ENCODE data around the gene CA9.
A peak's percentile ranks its signal among the peaks of the same experiment; 100 is the strongest.

CA9 gene

DNA sequence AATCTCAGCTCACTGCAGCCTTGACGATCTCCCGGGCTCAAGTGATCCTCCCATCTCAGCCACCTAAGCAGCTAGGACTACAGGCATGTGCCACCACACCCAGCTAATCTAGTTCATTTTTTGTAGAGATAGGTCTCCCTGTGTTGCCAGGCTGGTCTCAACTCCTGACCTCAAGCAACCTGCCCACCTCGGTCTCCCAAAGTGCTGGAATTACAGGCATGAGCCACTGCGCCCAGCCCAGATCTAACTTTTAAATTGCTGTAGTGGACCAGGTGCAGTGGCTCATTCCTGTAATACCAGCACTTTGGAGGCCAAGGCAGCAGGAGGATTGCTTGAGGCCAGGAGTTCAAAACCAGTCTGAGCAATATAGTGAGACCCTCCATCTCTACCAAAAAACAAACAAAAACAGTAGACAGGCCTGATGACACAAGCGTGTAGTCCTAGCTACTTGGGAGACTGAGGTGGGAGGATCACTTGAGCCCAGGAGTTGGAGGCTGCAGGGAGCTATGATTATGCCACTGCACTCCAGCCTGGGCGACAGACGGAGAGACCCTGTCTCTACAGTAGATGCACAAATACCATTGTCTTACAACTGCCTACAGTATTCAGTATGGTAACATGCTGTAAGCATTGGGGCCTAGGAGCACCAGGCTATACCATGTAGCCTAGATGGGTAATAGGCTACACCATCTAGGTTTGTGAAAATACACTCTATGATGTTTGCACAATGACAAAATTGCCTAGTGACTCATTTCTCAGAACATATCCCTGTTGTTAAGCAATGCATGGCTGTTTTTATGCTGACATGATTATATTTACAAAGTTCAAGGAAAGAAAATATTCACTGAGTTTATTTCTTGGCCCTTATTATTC is 21.5 kb upstream of the CA9 start:
- no peak for DNase-seq (ENCODE audit: low read depth)

DNA sequence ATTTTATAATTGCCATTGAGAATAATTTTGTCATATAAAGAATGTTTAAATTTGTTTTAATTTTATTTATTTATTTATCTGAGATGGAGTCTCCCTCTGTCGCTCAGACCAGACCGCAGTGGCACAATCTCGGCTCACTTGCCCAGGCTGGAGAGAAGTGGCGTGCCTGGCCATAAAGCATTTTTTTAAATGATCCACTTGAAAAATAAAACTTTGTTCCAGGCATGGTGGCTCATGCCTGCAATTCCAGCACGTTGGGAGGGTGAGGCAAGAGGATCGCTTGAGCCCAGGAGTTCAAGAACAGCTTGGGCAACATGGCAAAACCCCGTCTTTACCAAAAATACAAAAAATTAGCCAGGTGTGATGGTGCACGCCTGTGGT is 20.9 kb upstream of the CA9 start:
- no peak for DNase-seq (ENCODE audit: low read depth)

DNA sequence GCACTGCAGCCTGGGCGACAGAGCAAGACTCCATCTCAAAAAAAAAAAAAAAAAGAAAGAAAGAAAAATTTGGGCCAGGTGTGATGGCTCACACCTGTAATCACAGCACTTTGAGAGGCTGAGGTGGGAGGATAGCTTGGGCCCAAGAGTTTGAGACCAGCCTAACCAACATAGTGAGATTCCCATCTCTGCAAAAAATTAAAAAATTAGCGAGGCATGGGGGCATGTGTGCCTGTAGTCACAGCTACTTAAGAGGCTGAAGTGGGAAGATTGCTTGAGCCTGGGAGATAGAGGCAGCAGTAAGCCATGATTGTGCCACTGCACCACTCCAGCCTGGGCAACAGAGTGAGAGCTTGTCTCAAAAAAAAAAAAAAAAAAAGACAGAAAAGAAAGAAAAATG is 20.1 kb upstream of the CA9 start:
- DNase-seq (ENCODE audit: low read depth), result no peak

DNA sequence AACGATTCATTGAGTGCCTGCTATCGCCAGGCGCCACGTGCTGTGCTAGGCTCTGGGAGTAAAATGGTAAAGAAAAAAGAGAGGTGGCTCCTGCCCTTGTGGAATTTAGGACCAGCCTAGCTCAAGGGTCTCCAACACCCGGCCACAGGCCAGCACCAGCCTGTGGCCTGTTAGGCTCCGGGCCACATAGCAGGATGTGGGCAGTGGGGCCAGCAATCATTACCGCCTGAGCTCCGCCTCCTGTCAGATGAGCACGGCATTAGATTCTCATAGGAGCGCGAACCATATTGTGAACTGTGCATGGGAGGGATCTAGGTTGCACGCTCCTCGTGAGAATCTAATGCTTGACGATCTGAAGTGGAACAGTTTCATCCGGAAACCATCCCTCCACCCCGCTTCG is 17.4 kb upstream of the CA9 start:
- DNase-seq (ENCODE audit: low read depth), result no peak

DNA sequence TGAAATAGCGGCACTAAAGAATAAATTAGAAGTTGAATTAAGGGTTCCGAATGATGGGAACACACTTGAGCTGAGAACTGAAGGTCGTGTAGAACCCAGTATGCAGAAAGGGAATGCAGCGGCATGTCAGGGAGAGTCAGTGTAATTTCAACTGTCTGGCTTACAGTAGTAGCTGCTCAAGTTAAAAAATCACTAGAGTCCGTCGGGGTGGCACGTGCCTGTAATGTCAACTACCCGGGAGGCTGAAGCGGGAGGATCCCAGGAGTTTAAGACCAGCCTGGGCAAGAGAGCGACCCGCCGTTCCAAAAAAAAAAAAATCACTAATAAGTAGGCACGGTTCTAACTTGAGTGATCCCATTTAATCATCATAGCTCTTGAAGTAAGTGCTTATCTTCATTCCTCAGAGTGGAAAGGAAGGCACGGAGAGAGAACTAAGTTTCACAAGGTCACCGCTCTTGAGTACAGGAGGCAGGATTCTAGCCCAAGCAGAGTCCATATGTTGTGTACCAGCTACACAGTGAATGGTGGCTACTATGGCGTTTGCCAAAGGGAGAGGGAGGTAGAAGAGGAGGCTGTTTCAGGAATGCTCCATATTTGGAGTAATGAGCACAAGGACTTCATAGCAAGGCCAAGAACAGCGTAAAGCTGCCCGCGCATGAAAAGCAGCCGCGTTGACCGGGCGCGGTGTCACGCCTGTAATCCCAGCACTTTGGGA is 16.7 kb upstream of the CA9 start:
- DNase-seq (ENCODE audit: low read depth), result no peak

DNA sequence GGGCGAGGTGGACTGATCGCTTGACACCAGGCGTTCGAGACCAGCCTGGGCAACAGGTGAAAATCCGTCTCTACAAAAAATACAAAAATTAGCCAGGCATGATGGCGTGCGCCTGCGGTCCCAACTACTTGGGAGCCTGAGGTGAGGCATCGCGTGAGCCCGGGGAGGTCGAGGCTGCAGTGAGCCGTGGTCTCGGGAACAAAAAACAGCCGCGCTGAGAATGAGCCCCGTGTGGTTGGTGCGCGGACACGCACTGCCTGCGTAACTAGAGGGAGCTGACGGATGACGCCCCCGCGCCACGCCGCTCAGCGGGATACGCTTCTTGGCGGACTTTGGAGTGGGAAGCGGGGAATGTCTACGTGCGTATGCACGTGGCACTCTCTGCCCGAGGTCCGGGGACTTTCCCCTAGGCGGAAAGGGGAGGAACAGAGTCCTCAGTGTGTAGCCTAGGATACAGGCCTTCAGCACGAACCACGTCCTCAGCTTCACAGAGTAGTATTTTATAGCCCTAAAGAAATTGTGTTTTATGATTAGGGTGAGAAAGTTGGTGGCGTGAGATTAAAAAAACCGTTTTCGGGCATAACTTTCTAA is 16.1 kb upstream of the CA9 start, which contains the start of gene RMRP:
Gene RMRP, minus strand, starts transcription at position 474 of the 591 bp plus-strand sequence.
- DNase-seq (ENCODE audit: low read depth), result peak; percentile 78

DNA sequence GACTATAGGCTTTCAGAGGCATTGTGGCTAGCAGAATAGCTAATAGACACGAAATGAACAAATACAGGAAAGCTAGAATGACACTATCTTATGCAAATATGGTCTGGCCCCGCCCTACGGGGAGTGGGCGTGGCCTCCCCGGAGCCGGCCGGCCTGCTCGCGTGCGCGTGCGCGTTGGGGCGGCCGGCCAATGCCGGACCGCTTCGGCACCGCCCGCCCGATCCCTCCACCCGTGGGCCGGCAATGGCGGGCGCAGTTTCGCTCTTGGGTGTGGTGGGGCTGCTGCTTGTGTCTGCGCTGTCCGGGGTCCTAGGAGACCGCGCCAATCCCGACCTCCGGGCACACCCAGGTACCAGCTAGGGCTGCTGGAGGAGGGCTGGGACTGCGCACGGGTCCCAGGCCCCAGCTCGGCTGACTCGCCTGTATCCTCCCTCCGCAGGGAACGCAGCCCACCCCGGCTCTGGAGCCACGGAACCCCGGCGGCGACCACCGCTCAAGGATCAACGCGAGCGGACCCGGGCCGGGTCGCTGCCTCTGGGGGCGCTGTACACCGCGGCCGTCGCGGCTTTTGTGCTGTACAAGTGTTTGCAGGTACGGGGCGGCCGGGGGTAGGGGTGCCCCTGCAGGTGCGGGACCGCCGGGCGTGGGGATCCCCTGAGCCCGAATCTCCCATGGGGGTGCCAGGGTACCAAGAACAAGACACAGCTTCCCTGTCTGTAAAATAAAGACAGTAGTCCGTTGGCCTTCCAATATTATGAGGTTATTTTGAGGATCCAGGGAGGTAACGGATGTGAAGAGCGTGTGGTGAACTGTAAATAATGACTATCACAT is 15.4 kb upstream of the CA9 start, which contains the start of gene CCDC107:
Gene CCDC107, plus strand, starts transcription at position 156 of the 831 bp plus-strand sequence. Its CDS starts 88 bp downstream, at position 244.
- DNase-seq (ENCODE audit: low read depth), result peak; percentile 69

DNA sequence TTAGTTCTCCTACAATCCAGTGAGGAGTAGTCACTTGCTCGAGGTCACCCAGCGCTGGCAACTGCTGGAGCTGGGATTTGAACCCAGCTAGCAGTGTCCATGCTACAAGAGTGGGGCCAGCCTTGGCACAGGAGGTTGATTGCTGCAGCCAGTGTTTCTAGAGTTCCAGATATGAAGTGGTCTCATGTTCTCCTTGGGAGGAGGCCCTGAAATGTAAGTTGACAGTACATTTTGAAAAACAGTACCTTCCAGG is 14.8 kb upstream of the CA9 start:
- DNase-seq (ENCODE audit: low read depth), result no peak

DNA sequence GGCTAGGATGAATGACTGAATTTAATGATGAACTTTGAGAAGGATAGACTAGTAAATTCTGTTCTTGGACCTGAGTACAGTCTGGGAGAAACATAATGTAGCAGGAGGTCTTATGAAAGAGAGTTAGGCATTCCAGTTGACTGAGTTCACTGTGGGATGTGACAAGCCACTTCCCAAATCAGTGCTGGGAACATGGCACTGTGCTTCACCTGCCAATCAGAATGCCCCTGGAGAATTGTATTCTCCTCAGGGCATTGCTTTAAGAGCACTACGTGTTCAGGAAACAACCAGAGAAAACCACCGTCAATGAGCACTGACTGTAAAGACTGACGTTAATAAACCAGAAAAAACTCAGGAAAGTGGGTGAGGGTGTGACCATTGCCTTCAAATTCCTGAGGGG is 14.4 kb upstream of the CA9 start:
- no peak for DNase-seq (ENCODE audit: low read depth)

DNA sequence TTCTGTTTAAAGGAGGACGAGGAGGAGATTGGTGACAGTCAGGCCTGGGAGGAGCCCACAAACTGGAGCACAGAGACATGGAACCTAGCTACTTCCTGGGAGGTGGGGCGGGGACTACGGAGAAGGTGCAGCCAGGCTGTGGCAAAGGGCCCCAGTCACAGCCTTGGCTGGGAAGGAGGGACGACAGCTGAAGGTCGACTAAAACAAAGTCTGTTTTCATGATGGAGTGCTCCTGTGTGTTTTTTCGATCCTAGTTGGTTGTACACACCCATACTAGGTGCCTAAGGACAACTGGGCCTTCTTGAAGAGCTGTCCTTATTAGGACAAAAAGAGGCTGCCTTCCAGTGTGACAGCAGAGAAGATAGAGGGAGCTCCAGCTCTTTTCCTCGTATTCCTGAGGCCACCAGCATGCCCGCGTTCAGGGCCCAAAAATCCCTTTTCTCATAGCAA is 12.7 kb upstream of the CA9 start:
- no peak for DNase-seq (ENCODE audit: low read depth)

DNA sequence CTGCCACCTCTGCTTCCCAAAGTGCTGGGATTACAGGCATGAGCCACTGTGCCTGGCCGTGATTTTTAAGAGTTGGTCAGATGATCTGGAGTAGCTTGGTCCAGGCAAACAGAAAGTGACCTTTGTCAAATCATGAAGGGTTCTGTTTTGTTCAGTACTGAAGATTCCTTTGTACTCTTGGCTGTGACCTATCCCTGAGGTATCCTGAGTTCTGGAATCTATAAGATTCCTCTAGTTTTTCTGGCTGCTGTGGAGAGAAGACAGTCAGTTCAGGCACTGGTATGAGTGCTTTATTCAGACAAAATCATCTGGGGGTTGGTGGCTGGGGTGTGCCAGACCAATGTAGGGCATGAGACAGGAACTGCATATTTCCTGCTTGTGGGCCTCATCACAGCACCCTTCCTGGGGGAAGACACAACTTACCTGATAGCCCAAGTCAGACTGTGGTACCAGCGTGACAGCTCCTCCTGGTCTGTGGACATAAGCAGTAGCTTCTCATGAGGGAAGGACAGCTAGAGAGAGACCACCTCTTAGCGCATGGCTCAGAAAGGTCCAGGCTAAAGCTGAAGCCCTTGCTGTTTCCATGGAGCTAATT is 11.9 kb upstream of the CA9 start:
- DNase-seq (ENCODE audit: low read depth), result no peak

DNA sequence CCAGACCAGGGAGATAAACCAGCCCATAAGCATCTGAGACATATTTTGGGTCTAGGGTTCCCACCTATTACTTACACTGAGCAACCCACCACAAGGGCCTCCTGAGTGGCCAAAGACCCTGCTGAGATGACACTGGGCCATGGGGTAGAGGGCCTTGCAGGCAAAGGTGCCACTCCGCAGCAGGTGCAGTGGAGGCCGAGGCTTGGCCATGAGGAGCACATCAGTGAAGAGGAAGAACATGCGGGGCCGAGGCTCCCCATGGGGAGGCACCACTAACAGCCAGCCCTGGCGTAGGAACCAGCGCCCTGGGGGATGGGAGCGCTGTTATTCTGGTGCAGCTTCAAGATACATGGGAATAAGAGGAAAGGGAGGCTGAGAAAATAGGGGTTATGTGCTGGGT is 11.3 kb upstream of the CA9 start:
- no peak for DNase-seq (ENCODE audit: low read depth)

DNA sequence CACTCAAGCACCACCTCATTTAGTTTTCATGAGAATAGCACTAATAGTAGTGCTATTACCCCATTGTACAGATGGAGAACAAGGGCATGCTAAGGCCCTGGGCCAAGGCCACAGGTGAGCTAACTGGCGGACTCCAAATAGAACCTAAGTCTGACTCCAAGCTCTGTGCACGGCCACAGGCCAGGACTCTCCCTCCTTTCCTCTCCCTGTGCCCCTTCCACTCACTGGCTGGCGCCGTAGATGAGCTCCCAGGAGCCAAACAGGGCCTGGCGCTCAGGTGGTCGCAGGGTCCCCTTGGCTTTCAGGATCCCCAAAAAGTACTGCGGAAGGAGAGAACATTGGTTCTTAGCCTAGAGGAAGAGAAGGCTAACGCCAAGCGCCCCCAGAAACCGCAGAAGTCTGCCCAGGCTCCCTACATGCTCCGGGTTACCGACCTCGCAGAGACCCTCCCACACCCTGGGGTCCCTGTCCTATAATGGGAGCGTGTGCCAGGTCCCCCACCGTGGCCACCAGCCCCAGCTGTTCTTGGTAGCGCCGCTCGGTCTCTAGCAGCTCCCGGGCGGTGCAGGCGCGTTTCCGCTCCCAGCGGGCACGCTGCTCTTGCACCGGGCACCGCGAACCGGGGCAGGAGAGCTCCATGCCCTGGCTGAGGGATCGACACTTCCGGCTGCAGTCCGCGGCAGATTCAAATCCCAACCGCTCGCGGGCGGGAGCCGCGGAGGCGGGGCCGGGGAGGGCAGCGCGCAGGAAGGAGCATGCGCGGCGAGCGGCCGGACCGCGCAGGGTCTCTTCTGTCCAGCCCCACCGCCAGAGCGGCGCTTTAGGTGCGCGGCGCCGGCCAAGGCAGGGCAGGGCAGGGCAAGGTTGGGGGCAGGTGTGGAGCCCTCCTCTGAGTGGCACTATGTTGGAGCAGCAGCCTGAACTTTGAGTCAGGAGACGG is 8.9 kb upstream of the CA9 start, which contains the start of gene ARHGEF39:
Gene ARHGEF39, minus strand, starts transcription at position 665 of the 940 bp plus-strand sequence. Its CDS starts 26 bp downstream, at position 639.
- no peak for DNase-seq (ENCODE audit: low read depth)

DNA sequence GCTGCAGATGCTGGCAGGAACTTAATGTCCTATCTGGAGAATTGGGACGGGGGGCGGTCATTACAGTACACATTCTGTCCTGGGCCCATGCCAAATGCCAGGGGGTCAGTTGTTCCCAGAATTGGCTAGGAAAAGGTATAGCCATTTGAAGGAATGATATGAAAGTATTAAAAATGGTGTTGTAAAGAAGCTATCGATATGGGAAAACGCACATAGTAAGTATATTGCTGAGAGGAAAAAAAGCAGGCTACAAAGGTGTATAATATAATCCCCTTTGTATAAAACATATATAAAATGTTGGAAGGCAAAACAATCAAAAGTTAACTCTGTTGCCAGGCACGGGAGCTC is 8.3 kb upstream of the CA9 start:
- DNase-seq (ENCODE audit: low read depth), result no peak

DNA sequence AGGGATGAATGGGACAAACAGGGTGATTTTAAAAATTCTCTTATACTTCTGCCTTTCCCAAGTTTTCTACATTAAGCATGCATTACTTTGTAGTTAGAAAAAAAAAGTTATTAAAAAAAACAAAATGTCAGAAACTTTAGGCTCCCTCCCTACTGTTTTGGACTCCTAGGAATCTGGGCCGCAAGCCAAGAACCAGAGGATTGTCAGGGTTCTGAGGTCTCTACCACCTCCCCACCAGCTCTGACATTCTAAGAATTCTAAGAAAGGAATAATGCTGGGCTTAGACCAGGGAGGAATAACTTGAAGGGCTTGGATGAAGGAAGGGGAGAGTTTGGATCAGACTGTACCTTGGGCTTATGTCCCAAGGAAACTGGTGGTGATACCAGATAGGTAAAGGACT is 7.7 kb upstream of the CA9 start:
- no peak for DNase-seq (ENCODE audit: low read depth)

DNA sequence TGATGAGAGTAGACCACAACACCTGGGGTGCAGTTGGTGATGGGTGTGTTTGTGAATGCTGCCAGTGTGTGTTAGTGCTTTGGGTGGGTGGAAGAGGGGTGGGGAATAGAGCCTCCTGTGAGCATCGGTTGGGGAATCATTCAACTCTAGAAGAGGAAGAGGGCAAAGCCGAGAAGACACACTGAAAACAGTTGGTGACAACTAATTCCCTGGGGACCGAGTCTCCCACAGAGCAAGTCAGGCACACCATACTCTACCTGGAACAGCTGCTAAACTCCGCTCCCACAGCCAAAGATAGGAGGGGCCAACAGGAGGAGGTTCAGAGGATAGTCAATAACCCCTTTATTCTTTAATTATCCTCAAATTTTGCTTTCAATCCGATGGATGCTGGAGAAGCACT is 7.2 kb upstream of the CA9 start:
- no peak for DNase-seq (ENCODE audit: low read depth)

DNA sequence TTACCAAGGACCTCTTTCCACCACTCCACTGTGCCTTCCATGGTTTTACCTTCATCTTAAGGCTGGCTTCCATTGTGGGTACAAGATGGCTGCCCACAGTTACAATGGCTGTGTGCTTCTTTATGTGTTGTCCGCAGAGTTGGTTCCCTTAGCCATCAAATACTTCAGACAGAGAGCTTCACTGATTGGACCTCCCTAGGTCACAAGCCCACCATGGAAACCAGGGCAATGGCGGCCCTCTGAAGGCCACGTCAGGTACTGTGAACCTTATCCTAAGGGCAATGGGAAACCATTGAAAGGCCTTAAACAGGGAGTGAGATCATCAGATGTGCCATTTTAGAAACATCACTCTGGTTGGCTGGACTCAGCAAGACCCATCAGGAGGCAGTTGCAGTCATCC is 5.8 kb upstream of the CA9 start:
- no peak for DNase-seq (ENCODE audit: low read depth)

DNA sequence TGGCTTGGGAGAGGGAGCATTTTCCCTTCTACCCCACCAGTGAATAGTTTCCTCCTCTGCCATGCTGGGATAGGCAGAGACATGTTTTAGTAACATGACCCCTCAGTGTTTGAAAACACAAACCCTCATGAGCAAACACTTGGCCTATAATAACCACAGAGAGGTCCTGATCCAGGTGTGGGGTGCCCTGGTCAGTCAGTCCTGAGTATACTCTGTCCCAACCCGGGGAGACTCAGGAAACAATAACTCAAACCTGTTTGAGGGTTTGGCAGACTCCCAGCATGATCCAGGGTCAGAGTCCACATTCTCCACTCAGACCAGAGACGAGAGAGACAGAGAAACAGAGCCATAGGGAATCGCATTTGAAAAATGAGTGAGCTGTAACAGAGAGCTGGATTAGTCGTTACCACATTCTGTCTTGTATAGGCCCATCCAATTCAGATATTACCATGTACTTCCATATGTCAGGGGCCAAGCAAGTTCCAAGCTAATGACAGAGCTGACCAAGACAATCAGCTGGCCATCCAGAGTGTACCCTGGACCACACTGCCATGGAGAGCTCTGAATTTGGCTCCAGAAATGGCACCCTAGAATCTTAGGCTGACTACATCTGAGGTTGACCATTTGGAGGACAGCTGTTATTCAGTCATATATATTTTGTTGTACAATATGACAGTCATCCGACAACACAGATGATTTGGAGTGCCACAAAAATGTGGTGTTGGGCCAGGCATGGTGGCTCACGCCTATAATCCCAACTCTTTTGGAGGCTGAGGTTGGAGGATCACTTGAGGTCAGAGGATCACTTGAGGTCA is 4.2 kb upstream of the CA9 start:
- no peak for DNase-seq (ENCODE audit: low read depth)

DNA sequence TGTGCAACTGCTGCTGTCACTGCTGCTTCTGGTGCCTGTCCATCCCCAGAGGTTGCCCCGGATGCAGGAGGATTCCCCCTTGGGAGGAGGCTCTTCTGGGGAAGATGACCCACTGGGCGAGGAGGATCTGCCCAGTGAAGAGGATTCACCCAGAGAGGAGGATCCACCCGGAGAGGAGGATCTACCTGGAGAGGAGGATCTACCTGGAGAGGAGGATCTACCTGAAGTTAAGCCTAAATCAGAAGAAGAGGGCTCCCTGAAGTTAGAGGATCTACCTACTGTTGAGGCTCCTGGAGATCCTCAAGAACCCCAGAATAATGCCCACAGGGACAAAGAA is 265 bp downstream of the CA9 start:
- no peak for DNase-seq (ENCODE audit: low read depth)

DNA sequence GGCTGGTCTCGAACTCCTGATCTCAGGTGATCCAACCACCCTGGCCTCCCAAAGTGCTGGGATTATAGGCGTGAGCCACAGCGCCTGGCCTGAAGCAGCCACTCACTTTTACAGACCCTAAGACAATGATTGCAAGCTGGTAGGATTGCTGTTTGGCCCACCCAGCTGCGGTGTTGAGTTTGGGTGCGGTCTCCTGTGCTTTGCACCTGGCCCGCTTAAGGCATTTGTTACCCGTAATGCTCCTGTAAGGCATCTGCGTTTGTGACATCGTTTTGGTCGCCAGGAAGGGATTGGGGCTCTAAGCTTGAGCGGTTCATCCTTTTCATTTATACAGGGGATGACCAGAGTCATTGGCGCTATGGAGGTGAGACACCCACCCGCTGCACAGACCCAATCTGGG is 1.5 kb downstream of the CA9 start:
- no peak for DNase-seq (ENCODE audit: low read depth)

Data from stimulated activated CD8-positive, alpha-beta memory T cell treated with anti-CD3 and anti-CD28 coated beads, Interleukin-12 subunit alpha, Interleukin-12 subunit beta, amount 100 ng/mL, for 1 hour (primary cell).